Endothelial cell of umbilical vein (primary cell): ENCODE data around the gene ATP1B1. TPM values are rescaled to one million over a fixed set of nuclear protein-coding genes. Genes with fewer than 3 reads are reported as not detected.

ENCODE experiments used
- BruUV-seq: library from RNA; stranded (reverse); fragments of 400-500 nt; replicated peaks from 2 replicates; lab custom pipeline; 2021; lab: Mats Ljungman, UMichigan
- CTCF ChIA-PET: fragments of 300-600, 350-600 bp; sonication (Branson Sonifier 250); formaldehyde crosslinking; loops from one replicate; lab custom pipeline; 2021; ENCODE audit warnings: antibody characterized with exemption, inconsistent platforms; lab: Charles Lee
- POLR2A ChIA-PET: fragments of 300-600, 350-600 bp; sonication (Branson Sonifier 250); formaldehyde crosslinking; loops from one replicate; lab custom pipeline; 2021; ENCODE audit warnings: antibody characterized with exemption, inconsistent platforms; lab: Charles Lee
- DNase-seq: peaks from one replicate; pipeline ENCODE4 v3.0.0-alpha.2; 2011; ENCODE audit warnings: low read depth, low spot score
- FAIRE-seq: peaks from 2 replicates; lab custom pipeline; 2011; peaks lifted over from hg19 to GRCh38; lab: Jason Lieb, UNC
- H2AFZ ChIP-seq: 2 replicates; pipeline ENCODE4 v1.6.0; 2012; ENCODE audit warnings: low read depth, low read length, control low read depth, inconsistent platforms
- H3K27ac ChIP-seq: 2 replicates; pipeline ENCODE4 v1.5.1; 2011; ENCODE audit warnings: low read depth, mild to moderate bottlenecking, control low read depth, low read length, moderate library complexity; ENCODE audit not compliant: insufficient read depth
- H3K27me3 ChIP-seq, 2 experiments: 2 replicates each; pipeline versions ENCODE4 v1.6.0 to v1.6.1; 2011; ENCODE audit warnings: low read length in 2 of 2, mixed read lengths in 1 of 2; ENCODE audit not compliant: control insufficient read depth in 2 of 2, insufficient read depth in 2 of 2
- H3K36me3 ChIP-seq, 2 experiments: 2 replicates in 1 of 2; 3 replicates in 1 of 2; pipeline ENCODE4 v1.5.1; 2011; ENCODE audit warnings: low read length in 2 of 2, mild to moderate bottlenecking in 1 of 2, moderate library complexity in 1 of 2; ENCODE audit not compliant: control insufficient read depth in 2 of 2, insufficient read depth in 2 of 2; ENCODE audit errors: extremely low read depth in 1 of 2
- H3K4me1 ChIP-seq: 3 replicates; pipeline ENCODE4 v1.5.1; 2011; ENCODE audit warnings: mild to moderate bottlenecking, low read length; ENCODE audit not compliant: control insufficient read depth, insufficient read depth; ENCODE audit errors: extremely low read depth
- H3K4me2 ChIP-seq: 2 replicates; pipeline ENCODE4 v1.6.1; 2011; ENCODE audit warnings: low read length, control low read depth, mixed read lengths; ENCODE audit not compliant: insufficient read depth
- H3K4me3 ChIP-seq, 3 experiments: fragments of 200-600 bp in 1 of 3; sonication (generic), shearing (Covaris generic) in 1 of 3; replicated peaks in 1 of 3; 2 replicates each; pipeline ENCODE4 v1.5.1; 2011 to 2016; ENCODE audit warnings: control low read depth in 3 of 3, low read length in 3 of 3, mild to moderate bottlenecking in 2 of 3, inconsistent platforms in 1 of 3, low read depth in 1 of 3, moderate library complexity in 1 of 3; ENCODE audit not compliant: insufficient read depth in 1 of 3
- H3K79me2 ChIP-seq: 2 replicates; pipeline ENCODE4 v1.6.0; 2012; ENCODE audit warnings: low read length, inconsistent platforms; ENCODE audit not compliant: control insufficient read depth, insufficient read depth
- H3K9ac ChIP-seq: replicated peaks from 2 replicates; pipeline ENCODE3; 2011; ENCODE audit warnings: low read length, control low read depth; ENCODE audit not compliant: insufficient read depth; ENCODE audit errors: extremely low read depth
- H3K9me1 ChIP-seq: replicated peaks from 3 replicates; pipeline ENCODE4 v1.6.0; 2011; ENCODE audit warnings: mild to moderate bottlenecking, low read length; ENCODE audit not compliant: control insufficient read depth, insufficient read depth; ENCODE audit errors: extremely low read depth
- H3K9me3 ChIP-seq: replicated peaks from 2 replicates; pipeline ENCODE4 v1.5.1; 2012; ENCODE audit warnings: low read length, inconsistent platforms; ENCODE audit not compliant: control insufficient read depth, insufficient read depth
- H4K20me1 ChIP-seq: replicated peaks from 2 replicates; pipeline ENCODE3; 2011; ENCODE audit warnings: mild to moderate bottlenecking, low read length; ENCODE audit not compliant: control insufficient read depth, insufficient read depth; ENCODE audit errors: extremely low read depth
- EZH2 ChIP-seq: IDR thresholded peaks from 2 replicates; pipeline ENCODE4 v1.6.1; 2012; ENCODE audit warnings: borderline replicate concordance, low read depth, mild to moderate bottlenecking, moderate library complexity, low read length, inconsistent platforms; ENCODE audit not compliant: severe bottlenecking
- FOS ChIP-seq: IDR thresholded peaks from 2 replicates; pipeline ENCODE4 v1.6.1; 2011; ENCODE audit warnings: mild to moderate bottlenecking, low read length, moderate library complexity, borderline replicate concordance; ENCODE audit not compliant: insufficient read depth
- GATA2 ChIP-seq: IDR thresholded peaks from 2 replicates; pipeline ENCODE4 v1.7.0; 2011; ENCODE audit warnings: low read depth, mild to moderate bottlenecking, moderate library complexity, mixed read lengths, low read length; ENCODE audit not compliant: insufficient read length, insufficient read depth
- JUN ChIP-seq: IDR thresholded peaks from 2 replicates; pipeline ENCODE4 v1.6.1; 2011; ENCODE audit warnings: borderline replicate concordance, low read depth; ENCODE audit not compliant: insufficient read length, insufficient read depth
- MYC ChIP-seq: IDR thresholded peaks from one replicate; pipeline ENCODE4 v1.6.1; 2011; ENCODE audit warnings: mild to moderate bottlenecking, low read depth, low read length
- POLR2A ChIP-seq: IDR thresholded peaks from 2 replicates; pipeline ENCODE4 v1.6.1; 2012; ENCODE audit warnings: low read depth, mild to moderate bottlenecking, control low read depth, low read length
- POLR2AphosphoS5 ChIP-seq: IDR thresholded peaks from 2 replicates; pipeline ENCODE4 v1.6.1; 2012; ENCODE audit warnings: low read depth, mild to moderate bottlenecking, control low read depth, low read length, moderate library complexity; ENCODE audit not compliant: insufficient read depth
- dilution Hi-C: fragments of 300-500 bp; cut with MboI; formaldehyde crosslinking; loops from one replicate; pipeline ENCODE4 v1.15.0; 2019; ENCODE audit warnings: low sequenced_read_pairs; ENCODE audit not compliant: extremely low pct_ligation_motif_present
- intact Hi-C: fragments of 100-400 bp; cut with micrococcal nuclease; formaldehyde crosslinking; loops from one replicate; pipeline ENCODE4 v1.10.0; 2022
- polyA plus RNA-seq, 4 experiments: library from polyadenylated mRNA; depleted of rRNA in 3 of 4; stranded (reverse) in 3 of 4; unstranded in 1 of 4; fragments of >200 nt; gene quantifications; 2 replicates each; pipeline versions ENCODE4 v1.2.1 to v1.2.3, GENCODE V29; 2011 to 2012; ENCODE audit warnings: missing spikeins in 1 of 4
- total RNA-seq: library from RNA; stranded (reverse); gene quantifications from 2 replicates; pipeline ENCODE4 v1.2.3, GENCODE V29; 2021
- TF ChIP-seq, protein P1 (sequence below), 2 donors: IDR thresholded peaks; 1 replicate in 1 of 2; 2 replicates in 1 of 2; pipeline ENCODE4 v1.5.1; 2011; ENCODE audit warnings: low read length in 2 of 2, mild to moderate bottlenecking in 2 of 2, moderate library complexity in 2 of 2, control low read depth in 1 of 2, inconsistent platforms in 1 of 2, low read depth in 1 of 2; ENCODE audit not compliant: insufficient read depth in 1 of 2; ENCODE audit errors: extremely low read depth in 1 of 2
- TF ChIP-seq, protein P2 (sequence below): IDR thresholded peaks from 2 replicates; pipeline ENCODE4 v1.6.1; 2011; ENCODE audit not compliant: insufficient read depth, insufficient read length

ATP1B1 gene
- total and polyA plus RNA-seq, 2 donors (not counting 3 experiments of a cell fraction or from before 2014, with no cell fraction given): 14.3 to 56.1 TPM

DNA sequence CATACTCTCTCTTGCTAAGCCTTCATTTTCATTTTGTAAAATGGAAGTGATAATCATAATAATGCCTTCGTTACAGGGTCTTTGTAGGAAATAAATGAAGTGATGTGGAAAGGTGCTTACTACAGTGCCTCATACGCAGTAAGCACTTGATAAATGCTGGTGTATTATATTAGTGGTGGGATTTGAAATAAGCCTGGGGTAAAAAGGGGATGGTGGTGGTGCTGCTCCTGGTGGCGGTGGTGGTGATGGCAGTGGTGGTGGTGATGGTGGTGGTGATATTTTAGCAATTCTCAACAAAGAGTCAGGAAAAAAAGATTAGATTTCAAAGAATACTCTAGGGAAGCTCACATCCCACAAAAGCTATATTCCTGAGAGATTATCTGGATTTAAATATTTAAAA, 35.5 kb upstream of the ATP1B1 start:
- CTCF ChIA-PET: interaction anchor here (1.0 to 1.5 kb wide), 2 partner anchors 15 to 278 kb away, joined by 3 to 4 read pairs; no protein-coding TSS in a partner anchor
- Histone ChIP-seq H3K27me3 (peaks cover 0 to 2% of the 10 kb centered on the region in 2 experiments), H4K20me1 (no peaks in the 10 kb centered on the region), H3K4me3 (no peak overlapping the region), H3K79me2 (no peaks in the 10 kb centered on the region), H3K27ac (no peak overlapping the region), H3K9me1 (no peaks in the 10 kb centered on the region), H3K4me1 (no peaks in the 10 kb centered on the region), H3K9me3 (no peaks in the 10 kb centered on the region), H3K9ac (no peak overlapping the region), H2AFZ (no peak overlapping the region), H3K4me2 (no peak overlapping the region), H3K36me3 (no peaks in the 10 kb centered on the region)
- no TSS peak for BruUV-seq
- intact Hi-C loops: no loop called here
- dilution Hi-C loops: no loop called here
- TF ChIP-seq FOS: no peak
- no peak for TF ChIP-seq JUN
- TF ChIP-seq EZH2: no peak
- TF ChIP-seq MYC: no peak
- TF ChIP-seq, protein P1, sequence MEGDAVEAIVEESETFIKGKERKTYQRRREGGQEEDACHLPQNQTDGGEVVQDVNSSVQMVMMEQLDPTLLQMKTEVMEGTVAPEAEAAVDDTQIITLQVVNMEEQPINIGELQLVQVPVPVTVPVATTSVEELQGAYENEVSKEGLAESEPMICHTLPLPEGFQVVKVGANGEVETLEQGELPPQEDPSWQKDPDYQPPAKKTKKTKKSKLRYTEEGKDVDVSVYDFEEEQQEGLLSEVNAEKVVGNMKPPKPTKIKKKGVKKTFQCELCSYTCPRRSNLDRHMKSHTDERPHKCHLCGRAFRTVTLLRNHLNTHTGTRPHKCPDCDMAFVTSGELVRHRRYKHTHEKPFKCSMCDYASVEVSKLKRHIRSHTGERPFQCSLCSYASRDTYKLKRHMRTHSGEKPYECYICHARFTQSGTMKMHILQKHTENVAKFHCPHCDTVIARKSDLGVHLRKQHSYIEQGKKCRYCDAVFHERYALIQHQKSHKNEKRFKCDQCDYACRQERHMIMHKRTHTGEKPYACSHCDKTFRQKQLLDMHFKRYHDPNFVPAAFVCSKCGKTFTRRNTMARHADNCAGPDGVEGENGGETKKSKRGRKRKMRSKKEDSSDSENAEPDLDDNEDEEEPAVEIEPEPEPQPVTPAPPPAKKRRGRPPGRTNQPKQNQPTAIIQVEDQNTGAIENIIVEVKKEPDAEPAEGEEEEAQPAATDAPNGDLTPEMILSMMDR (IDR thresholded peaks at IDR 0.05; ENCODE audit: extremely low read depth in 1 of 2, insufficient read depth in 1 of 2, low read depth in 1 of 2, low read length in 2 of 2): no peak
- TF ChIP-seq GATA2: no peak
- no peak for TF ChIP-seq POLR2A
- TF ChIP-seq, protein P2, sequence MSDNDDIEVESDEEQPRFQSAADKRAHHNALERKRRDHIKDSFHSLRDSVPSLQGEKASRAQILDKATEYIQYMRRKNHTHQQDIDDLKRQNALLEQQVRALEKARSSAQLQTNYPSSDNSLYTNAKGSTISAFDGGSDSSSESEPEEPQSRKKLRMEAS: no peak
- TF ChIP-seq POLR2AphosphoS5: no peak
- FAIRE-seq (no peak), DNase-seq (no peak)
- POLR2A ChIA-PET: no interaction called here
